Eye (tissue), 1 donor: Measurements from ENCODE around the gene PCDHGA3.
A peak's percentile ranks its signal among the peaks of the same experiment; 100 is the strongest.
"Not testable (repeated sequence)": the region's sequence is repeated elsewhere in the genome, so short reads cannot be mapped to it uniquely, and the experiment has no call there.

ENCODE experiments used
- DNase-seq: peaks from one replicate; pipeline ENCODE4 v3.0.0-alpha.2; 2015

The PCDHGA3 gene

GRCh38 chr5:141349917-141350619 is 6.4 kb downstream of the PCDHGA3 start, which contains the start of gene PCDHGB1:
Gene PCDHGB1, plus strand, starts transcription at chr5:141350099. Its CDS starts 162 bp downstream, at chr5:141350261.
- no peak for DNase-seq

DNA sequence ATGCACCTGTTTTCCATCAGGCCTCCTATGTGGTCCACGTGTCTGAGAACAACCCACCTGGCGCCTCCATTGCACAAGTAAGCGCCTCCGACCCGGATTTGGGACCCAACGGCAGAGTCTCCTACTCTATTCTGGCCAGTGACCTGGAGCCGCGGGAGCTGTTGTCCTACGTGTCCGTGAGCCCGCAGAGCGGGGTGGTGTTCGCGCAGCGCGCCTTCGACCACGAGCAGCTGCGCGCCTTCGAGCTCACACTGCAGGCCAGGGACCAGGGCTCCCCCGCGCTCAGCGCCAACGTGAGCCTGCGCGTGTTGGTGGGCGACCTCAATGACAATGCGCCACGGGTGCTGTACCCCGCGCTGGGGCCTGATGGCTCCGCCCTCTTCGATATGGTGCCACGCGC is 8.0 kb downstream of the PCDHGA3 start:
- no peak for DNase-seq

GRCh38 chr5:141354900-141355469 is 11.4 kb downstream of the PCDHGA3 start, which contains the start of gene PCDHGA4:
Gene PCDHGA4, plus strand, starts transcription at chr5:141355021. Its CDS starts 87 bp downstream, at chr5:141355108.
- DNase-seq = no peak

GRCh38 chr5:141355641-141356040 is 12.0 kb downstream of the PCDHGA3 start:
- no peak for DNase-seq

DNA sequence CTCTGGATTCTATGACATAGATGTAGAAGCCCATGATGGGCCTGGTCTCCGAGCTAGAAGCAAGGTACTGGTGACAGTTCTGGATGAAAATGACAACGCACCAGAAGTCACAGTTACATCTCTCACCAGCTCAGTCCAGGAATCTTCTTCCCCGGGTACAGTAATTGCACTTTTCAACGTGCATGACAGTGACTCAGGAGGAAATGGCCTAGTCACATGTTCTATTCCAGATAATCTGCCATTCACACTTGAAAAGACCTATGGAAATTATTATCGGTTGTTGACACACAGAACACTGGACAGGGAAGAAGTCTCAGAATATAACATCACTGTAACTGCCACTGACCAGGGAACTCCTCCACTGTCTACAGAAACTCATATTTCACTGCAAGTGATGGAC is 12.5 kb downstream of the PCDHGA3 start:
- DNase-seq = no peak

DNA sequence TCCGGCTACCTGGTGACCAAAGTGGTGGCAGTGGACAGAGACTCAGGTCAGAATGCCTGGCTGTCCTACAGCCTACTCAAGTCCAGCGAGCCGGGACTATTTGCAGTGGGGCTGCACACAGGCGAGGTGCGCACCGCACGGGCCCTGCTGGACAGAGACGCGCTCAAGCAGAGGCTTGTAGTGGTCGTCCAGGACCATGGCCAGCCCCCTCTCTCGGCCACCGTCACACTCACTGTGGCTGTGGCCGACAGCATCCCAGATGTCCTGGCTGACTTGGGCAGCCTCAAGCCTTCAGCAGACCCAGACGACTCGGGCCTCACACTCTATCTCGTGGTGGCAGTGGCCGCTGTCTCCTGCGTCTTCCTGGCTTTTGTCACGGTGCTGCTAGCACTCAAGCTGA is 13.3 kb downstream of the PCDHGA3 start:
- DNase-seq = no peak

DNA sequence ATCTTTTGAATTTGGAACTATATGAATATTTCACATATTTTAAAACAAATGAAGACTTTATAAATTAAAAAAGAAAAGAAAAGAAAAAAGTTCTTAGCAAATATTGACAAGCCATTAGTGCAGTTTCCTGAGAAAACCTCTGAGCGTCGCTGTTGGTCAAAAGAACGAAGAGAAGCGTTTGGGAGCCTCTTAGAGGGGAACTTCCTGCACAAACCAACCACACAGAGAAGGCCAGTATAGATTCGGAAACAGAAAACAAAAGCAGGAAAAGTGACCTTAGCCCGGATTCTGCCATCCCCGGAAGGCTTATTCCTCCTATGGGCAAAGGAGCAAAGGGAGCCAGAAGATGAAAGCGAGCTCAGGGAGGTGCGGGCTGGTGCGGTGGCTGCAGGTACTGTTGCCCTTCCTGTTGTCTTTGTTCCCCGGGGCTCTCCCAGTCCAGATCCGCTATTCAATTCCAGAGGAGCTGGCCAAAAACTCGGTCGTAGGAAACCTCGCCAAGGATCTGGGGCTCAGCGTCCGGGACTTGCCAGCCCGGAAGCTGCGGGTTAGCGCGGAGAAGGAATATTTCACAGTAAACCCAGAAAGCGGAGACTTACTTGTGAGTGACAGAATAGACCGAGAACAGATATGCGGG is 16.3 kb downstream of the PCDHGA3 start, which contains the start of gene PCDHGB2:
Gene PCDHGB2, plus strand, starts transcription at position 205 of the 637 bp plus-strand sequence. Its CDS starts 142 bp downstream, at position 347.
- DNase-seq = no peak

DNA sequence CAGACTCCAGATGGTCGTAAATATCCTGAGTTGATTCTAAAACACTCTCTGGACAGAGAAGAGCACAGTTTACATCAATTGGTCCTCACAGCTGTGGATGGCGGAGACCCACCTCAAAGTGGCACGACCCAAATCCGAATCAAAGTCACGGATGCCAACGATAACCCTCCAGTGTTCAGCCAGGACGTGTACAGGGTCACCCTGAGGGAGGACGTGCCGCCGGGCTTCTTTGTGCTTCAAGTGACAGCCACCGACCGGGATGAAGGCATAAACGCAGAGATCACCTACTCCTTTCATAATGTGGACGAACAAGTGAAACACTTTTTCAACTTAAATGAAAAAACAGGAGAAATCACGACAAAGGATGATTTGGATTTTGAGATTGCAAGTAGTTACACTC is 17.1 kb downstream of the PCDHGA3 start:
- DNase-seq = no peak

GRCh38 chr5:141362719-141363118 is 19.1 kb downstream of the PCDHGA3 start:
- no peak for DNase-seq

- DNase-seq = peak; percentile 8
Measured at GRCh38 chr5:141363952-141364660, 20.5 kb downstream of the PCDHGA3 start, which contains the start of gene PCDHGA5. Gene PCDHGA5, plus strand, starts transcription at chr5:141364162. Its CDS starts 169 bp downstream, at chr5:141364331.

- DNase-seq = no peak
Measured at GRCh38 chr5:141366016-141366896, 22.6 kb downstream of the PCDHGA3 start.

DNA sequence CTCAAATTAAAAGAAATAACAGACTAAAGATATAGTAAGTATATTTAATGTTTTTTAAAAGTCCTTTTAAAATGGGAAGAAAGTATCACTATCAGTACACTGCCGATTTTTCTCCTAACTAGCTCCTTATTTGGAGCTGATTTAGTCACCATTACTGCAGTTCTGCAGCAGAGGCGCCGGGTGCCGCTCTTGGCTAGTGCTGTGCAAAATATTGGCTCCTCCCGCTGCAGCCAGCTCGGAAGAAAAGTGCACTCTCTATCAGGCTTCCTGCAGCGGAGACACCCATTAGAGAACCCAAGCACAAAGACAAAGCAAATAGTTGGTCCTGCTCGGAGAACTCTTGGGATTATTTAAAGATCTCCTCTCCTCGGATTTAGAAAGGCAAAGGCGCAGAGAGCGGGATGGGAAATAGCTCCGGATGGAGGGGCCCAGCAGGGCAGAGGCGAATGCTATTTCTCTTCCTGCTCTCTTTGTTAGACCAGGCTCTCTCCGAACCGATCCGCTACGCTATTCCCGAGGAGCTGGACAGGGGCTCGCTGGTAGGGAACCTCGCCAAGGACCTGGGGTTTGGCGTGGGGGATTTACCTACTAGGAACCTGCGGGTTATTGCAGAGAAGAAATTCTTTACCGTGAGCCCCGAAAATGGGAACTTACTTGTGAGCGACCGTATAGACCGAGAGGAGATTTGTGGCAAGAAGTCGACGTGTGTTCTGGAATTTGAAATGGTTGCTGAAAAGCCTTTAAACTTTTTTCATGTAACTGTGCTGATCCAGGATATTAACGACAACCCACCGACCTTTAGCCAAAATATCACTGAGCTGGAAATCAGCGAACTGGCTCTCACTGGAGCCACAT is 26.6 kb downstream of the PCDHGA3 start, which contains the start of gene PCDHGB3:
Gene PCDHGB3, plus strand, starts transcription at position 249 of the 855 bp plus-strand sequence. Its CDS starts 153 bp downstream, at position 402.
- DNase-seq = peak; percentile 3

GRCh38 chr5:141371572-141372475 is 28.2 kb downstream of the PCDHGA3 start:
- no peak for DNase-seq

- peak; percentile 37 for DNase-seq
Measured at GRCh38 chr5:141373673-141374317, 30.2 kb downstream of the PCDHGA3 start, which contains the start of gene PCDHGA6. Gene PCDHGA6, plus strand, starts transcription at chr5:141373891. Its CDS starts 193 bp downstream, at chr5:141374084.

DNA sequence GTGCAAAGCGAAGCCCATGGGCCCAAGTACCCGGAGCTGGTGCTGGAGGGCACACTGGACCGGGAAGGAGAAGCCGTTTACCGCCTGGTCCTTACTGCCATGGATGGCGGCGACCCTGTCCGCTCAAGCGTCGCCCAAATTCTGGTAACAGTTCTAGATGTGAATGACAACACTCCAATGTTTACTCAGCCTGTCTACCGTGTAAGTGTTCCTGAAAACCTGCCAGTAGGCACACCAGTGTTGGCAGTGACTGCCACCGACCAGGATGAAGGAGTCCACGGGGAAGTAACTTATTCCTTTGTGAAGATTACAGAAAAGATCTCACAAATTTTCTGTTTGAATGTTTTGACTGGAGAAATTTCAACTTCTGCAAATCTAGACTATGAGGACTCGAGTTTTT is 31.0 kb downstream of the PCDHGA3 start:
- no peak for DNase-seq

GRCh38 chr5:141375444-141376155 is 32.0 kb downstream of the PCDHGA3 start:
- not testable (repeated sequence) for DNase-seq

DNA sequence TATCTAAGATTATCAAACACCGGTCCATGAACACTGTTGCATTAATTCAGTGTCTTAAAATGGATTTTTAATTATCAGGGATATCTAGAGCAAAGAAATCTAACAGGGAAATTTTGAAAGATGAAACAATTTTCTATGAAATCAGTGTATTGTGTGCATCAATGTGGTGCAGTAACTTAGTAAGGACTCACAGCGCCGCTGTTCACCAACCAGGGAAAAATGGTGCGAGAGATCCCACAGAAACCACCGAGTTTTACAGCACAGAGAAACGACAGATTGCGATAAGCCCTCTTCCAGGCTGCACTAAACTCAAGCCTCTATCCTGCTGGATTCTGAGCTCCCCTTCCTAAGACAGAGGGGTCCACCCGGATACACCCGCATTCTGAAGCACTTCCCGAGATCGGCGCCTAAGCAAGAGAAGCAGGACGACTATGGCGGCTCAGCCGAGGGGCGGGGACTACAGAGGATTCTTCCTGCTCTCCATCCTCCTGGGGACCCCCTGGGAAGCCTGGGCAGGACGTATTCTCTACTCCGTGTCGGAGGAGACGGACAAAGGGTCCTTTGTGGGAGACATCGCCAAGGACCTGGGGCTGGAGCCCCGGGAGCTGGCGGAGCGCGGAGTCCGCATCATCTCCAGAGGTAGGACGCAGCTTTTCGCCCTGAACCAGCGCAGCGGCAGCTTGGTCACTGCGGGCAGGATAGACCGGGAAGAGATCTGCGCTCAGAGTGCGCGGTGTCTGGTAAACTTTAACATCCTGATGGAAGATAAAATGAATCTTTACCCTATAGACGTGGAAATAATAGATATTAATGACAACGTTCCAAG is 39.1 kb downstream of the PCDHGA3 start, which contains the start of gene PCDHGA7:
Gene PCDHGA7, plus strand, starts transcription at position 274 of the 826 bp plus-strand sequence. Its CDS starts 158 bp downstream, at position 432.
- DNase-seq = no peak
